OCI-LY3 (cell line): ENCODE measurements around the gene LAD1.

ENCODE experiments used
- CTCF ChIP-seq: fragments of 200-600, 300-600 bp; sonication (generic); IDR thresholded peaks from 2 replicates; pipeline ENCODE4 v1.5.1; 2014; ENCODE audit warnings: antibody characterized with exemption, low read length, low read depth
- EZH2phosphoT487 ChIP-seq: fragments of 200-600 bp; shearing (Covaris generic); IDR thresholded peaks from 2 replicates; pipeline ENCODE4 v1.6.1; 2018; ENCODE audit warnings: antibody characterized with exemption, mixed run types, low read depth

- TF ChIP-seq CTCF (no peak), EZH2phosphoT487 (no peak)
These were observed 67.1 kb downstream of the LAD1 start for GRCh38 chr1:201332021-201332420.
